A549 (cell line): ENCODE measurements around the gene GRID1. TPM values are rescaled to one million over a fixed set of nuclear protein-coding genes. Genes with fewer than 3 reads are reported as not detected.

ENCODE experiments used
- ATAC-seq, 2 experiments: fragments of 200-7000 bp in 1 of 2; fragments of >200 bp in 1 of 2; cut with Nextera tagmentation in 1 of 2; cut with Tn5 transposase in 1 of 2; 3 replicates each; pipeline versions ENCODE4 v1.8.0 to v1.9.1; 2018 to 2020; ENCODE audit warnings: mild to moderate bottlenecking in 1 of 2, moderate library complexity in 1 of 2
- CTCF ChIA-PET: fragments of 300-600 bp; sonication (Branson Sonifier 250); formaldehyde crosslinking; extraction: SDS; loops from one replicate; lab custom pipeline; 2021; ENCODE audit warnings: antibody characterized with exemption, inconsistent platforms; lab: Yijun Ruan, JAX
- POLR2A ChIA-PET: fragments of 350-600 bp; formaldehyde crosslinking; extraction: SDS; loops from one replicate; lab custom pipeline; 2021; ENCODE audit warnings: antibody characterized with exemption, inconsistent platforms; lab: Yijun Ruan, JAX
- DNase-seq, 2 experiments: peaks; one replicate each; pipeline versions ENCODE4 v3.0.0 to v3.0.0-alpha.2; 2011 to 2016; ENCODE audit warnings: low read depth in 1 of 2, low spot score in 1 of 2
- FAIRE-seq: peaks from 2 replicates; lab custom pipeline; 2011; peaks lifted over from hg19 to GRCh38; lab: Jason Lieb, UNC
- H3K27ac ChIP-seq, 2 experiments: fragments of >200 bp; sonication (Bioruptor Twin); formaldehyde crosslinking; 3 replicates each; pipeline ENCODE4 v1.5.1; 2016 to 2017
- H3K4me1 ChIP-seq: fragments of >200 bp; sonication (Bioruptor Twin); formaldehyde crosslinking; 3 replicates; pipeline ENCODE4 v1.6.1; 2016
- H3K4me2 ChIP-seq: fragments of >200 bp; sonication (Bioruptor Twin); formaldehyde crosslinking; 3 replicates; pipeline ENCODE4 v1.6.1; 2016
- H3K4me3 ChIP-seq: fragments of >200 bp; sonication (Bioruptor Twin); formaldehyde crosslinking; 3 replicates; pipeline ENCODE4 v1.5.1; 2016
- H3K9me3 ChIP-seq: fragments of >200 bp; sonication (Bioruptor Twin); formaldehyde crosslinking; 3 replicates; pipeline ENCODE4 v1.6.1; 2016
- ATOH8 ChIP-seq: fragments of 250-450 bp; sonication (Bioruptor Pico); IDR thresholded peaks from 2 replicates; pipeline ENCODE4 v1.5.0; 2020; ENCODE audit warnings: low read depth, mild to moderate bottlenecking, moderate library complexity
- BCL3 ChIP-seq: fragments of >200 bp; sonication (Bioruptor Twin); formaldehyde crosslinking; IDR thresholded peaks from 3 replicates; pipeline ENCODE4 v1.6.1; 2016
- CHD2 ChIP-seq: fragments of 150-350 bp; IDR thresholded peaks from 2 replicates; pipeline ENCODE4 v1.6.1; 2014; ENCODE audit warnings: low read length; ENCODE audit not compliant: partially characterized antibody
- E2F6 ChIP-seq: IDR thresholded peaks from 2 replicates; pipeline ENCODE4 v1.6.1; 2012; ENCODE audit warnings: low read depth, borderline replicate concordance
- FOSB ChIP-seq: fragments of 250-450 bp; sonication (Bioruptor Pico); IDR thresholded peaks from 2 replicates; pipeline ENCODE4 v1.5.0; 2020; ENCODE audit warnings: mild to moderate bottlenecking, moderate library complexity
- FOXS1 ChIP-seq: fragments of 250-450 bp; sonication (Bioruptor Pico); IDR thresholded peaks from 2 replicates; pipeline ENCODE4 v1.5.0; 2020; ENCODE audit warnings: mild to moderate bottlenecking, moderate library complexity
- HOXB5 ChIP-seq: fragments of 250-450 bp; sonication (Bioruptor Pico); IDR thresholded peaks from 2 replicates; pipeline ENCODE4 v1.5.0; 2020; ENCODE audit warnings: mild to moderate bottlenecking, moderate library complexity
- JUNB ChIP-seq: fragments of >200 bp; sonication (Bioruptor Twin); formaldehyde crosslinking; IDR thresholded peaks from 2 replicates; pipeline ENCODE4 v1.6.1; 2016
- KDM5A ChIP-seq: fragments of 200-600 bp; sonication (generic); IDR thresholded peaks from 2 replicates; pipeline ENCODE4 v1.6.1; 2016; ENCODE audit warnings: antibody characterized with exemption, mild to moderate bottlenecking
- MAFK ChIP-seq: fragments of 450-650 bp; IDR thresholded peaks from 2 replicates; pipeline ENCODE4 v1.6.1; 2014; ENCODE audit not compliant: partially characterized antibody
- MAX ChIP-seq: IDR thresholded peaks from 2 replicates; pipeline ENCODE4 v1.6.1; 2012
- PBX3 ChIP-seq: IDR thresholded peaks from 2 replicates; pipeline ENCODE4 v1.6.1; 2012
- RARB ChIP-seq: fragments of 250-450 bp; sonication (Bioruptor Pico); IDR thresholded peaks from 2 replicates; pipeline ENCODE4 v1.8.0; 2021; ENCODE audit warnings: mild to moderate bottlenecking, moderate library complexity
- RNF2 ChIP-seq: fragments of 200-600 bp; sonication (generic); IDR thresholded peaks from 2 replicates; pipeline ENCODE4 v1.6.1; 2016; ENCODE audit warnings: low read depth, mild to moderate bottlenecking, antibody characterized with exemption, moderate library complexity, borderline replicate concordance
- ZC3H11A ChIP-seq: fragments of 450-650 bp; IDR thresholded peaks from 2 replicates; pipeline ENCODE4 v1.6.1; 2014; ENCODE audit warnings: antibody characterized with exemption, mild to moderate bottlenecking
- ZFP36 ChIP-seq: fragments of 450-650 bp; IDR thresholded peaks from 2 replicates; pipeline ENCODE4 v1.6.1; 2014; ENCODE audit warnings: borderline replicate concordance; ENCODE audit not compliant: partially characterized antibody
- ZNF302 ChIP-seq: fragments of 250-450 bp; sonication (Bioruptor Pico); IDR thresholded peaks from 2 replicates; pipeline ENCODE4 v1.9.0; 2021; ENCODE audit warnings: inconsistent platforms, mild to moderate bottlenecking, moderate library complexity
- WGBS: methylation state at CpG from one replicate; pipeline ENCODE4 v1.1.6; 2017; ENCODE audit errors: missing lambda C conversion rate; 5-methylcytosine and 5-hydroxymethylcytosine counted together
- polyA plus RNA-seq, 4 experiments: library from polyadenylated mRNA; depleted of rRNA in 3 of 4; stranded (reverse); fragments of >200 nt; fragmentation: RNase III in 1 of 4; extraction: RNeasy Plus Mini Kit Qiagen cat#74134 plus additional on column Dnase treatment in 1 of 4; gene quantifications; 2 replicates in 3 of 4; 3 replicates in 1 of 4; pipeline ENCODE4 v1.2.3, GENCODE V29; 2011 to 2017

GRID1 gene
- polyA plus RNA-seq, 2 of the 4 experiments (the other 2 are of a cell fraction): 0.14 to 0.30 TPM

- WGBS: 6% methylated on average over 3 of the region's 3 CpGs
- no peak overlapping the region for H3K4me2 ChIP-seq
- H3K4me1 ChIP-seq: no peaks in the 10 kb centered on the region
- peaks cover 5% of the 10 kb centered on the region; the same call in 1 of the 3 replicates for H3K9me3 ChIP-seq
- H3K4me3 ChIP-seq: no peak overlapping the region
- no peak overlapping the region for H3K27ac ChIP-seq
- ATAC-seq (no peak), FAIRE-seq (no peak), DNase-seq (no peak)
- no peak for TF ChIP-seq ZFP36
- peak; percentile 71 for TF ChIP-seq MAFK
- ChIA-PET CTCF (interaction anchor here (0.6 kb wide), 1 partner anchor 386 kb away, joined by 3 read pairs; no protein-coding TSS in a partner anchor), POLR2A (no interaction called here)
Observed at GRCh38 chr10:85831422-85831821, 535.2 kb downstream of the GRID1 start.

GRCh38 chr10:85826377-85826776 lies 540.2 kb downstream of the GRID1 start:
- ChIA-PET CTCF (interaction anchor here (0.9 kb wide), 1 partner anchor 169 kb away, joined by 3 read pairs; no protein-coding TSS in a partner anchor), POLR2A (no interaction called here)
- H3K4me2 ChIP-seq: no peak overlapping the region
- no peaks in the 10 kb centered on the region for H3K4me1 ChIP-seq
- FAIRE-seq (no peak), DNase-seq (no peak), ATAC-seq (no peak)
- no peaks in the 10 kb centered on the region for H3K9me3 ChIP-seq
- no peak for TF ChIP-seq E2F6
- TF ChIP-seq PBX3: no peak
- no peak for TF ChIP-seq ZNF302 (CRISPR knock-in tag)
- no peak for TF ChIP-seq MAX
- no peak for TF ChIP-seq ZFP36
- no peak for TF ChIP-seq CHD2
- TF ChIP-seq HOXB5 (CRISPR knock-in tag): no peak
- no peak for TF ChIP-seq BCL3
- no peak overlapping the region for H3K27ac ChIP-seq
- WGBS: 57% methylated on average over 4 of the region's 4 CpGs
- H3K4me3 ChIP-seq: no peak overlapping the region

GRCh38 chr10:85811405-85811804 lies 555.2 kb downstream of the GRID1 start:
- WGBS: 5% methylated on average over 2 of the region's 2 CpGs
- DNase-seq (no peak), FAIRE-seq (no peak), ATAC-seq (no peak)
- POLR2A ChIA-PET: no interaction called here
- Histone ChIP-seq H3K9me3 (peaks cover 9% of the 10 kb centered on the region; the same call in 1 of the 3 replicates), H3K27ac (no peak overlapping the region), H3K4me3 (no peak overlapping the region), H3K4me1 (no peaks in the 10 kb centered on the region), H3K4me2 (no peak overlapping the region)
- TF ChIP-seq RARB (CRISPR knock-in tag): no peak
- no peak for TF ChIP-seq FOSB
- TF ChIP-seq JUNB: no peak
- no peak for TF ChIP-seq ATOH8
- no peak for TF ChIP-seq RNF2
- no peak for TF ChIP-seq CHD2
- TF ChIP-seq FOXS1: no peak
- no peak for TF ChIP-seq ZC3H11A
- TF ChIP-seq KDM5A: no peak
- TF ChIP-seq BCL3: no peak
- CTCF ChIA-PET: no interaction called here
